Subcutaneous adipose tissue (tissue), 4 donors: ENCODE data around the gene SLC22A17. TPM values are rescaled to one million over a fixed set of nuclear protein-coding genes. Genes with fewer than 3 reads are reported as not detected.

Source experiments
- total RNA-seq, 4 donors: library from RNA; depleted of rRNA; stranded (reverse); fragments of >200 nt; gene quantifications; one replicate each; pipeline ENCODE4 v1.1.0, GENCODE V29; 2016
- TF ChIP-seq, protein P1 (sequence below): fragments of 450-650 bp; IDR thresholded peaks from one replicate; pipeline ENCODE4 v1.5.1; 2016; ENCODE audit warnings: low read depth, mild to moderate bottlenecking, control low read depth, antibody characterized with exemption, moderate library complexity

SLC22A17 gene
- 1 to 10 TPM; 1.8 to 5.5 (median 4.2) TPM for total RNA-seq

DNA sequence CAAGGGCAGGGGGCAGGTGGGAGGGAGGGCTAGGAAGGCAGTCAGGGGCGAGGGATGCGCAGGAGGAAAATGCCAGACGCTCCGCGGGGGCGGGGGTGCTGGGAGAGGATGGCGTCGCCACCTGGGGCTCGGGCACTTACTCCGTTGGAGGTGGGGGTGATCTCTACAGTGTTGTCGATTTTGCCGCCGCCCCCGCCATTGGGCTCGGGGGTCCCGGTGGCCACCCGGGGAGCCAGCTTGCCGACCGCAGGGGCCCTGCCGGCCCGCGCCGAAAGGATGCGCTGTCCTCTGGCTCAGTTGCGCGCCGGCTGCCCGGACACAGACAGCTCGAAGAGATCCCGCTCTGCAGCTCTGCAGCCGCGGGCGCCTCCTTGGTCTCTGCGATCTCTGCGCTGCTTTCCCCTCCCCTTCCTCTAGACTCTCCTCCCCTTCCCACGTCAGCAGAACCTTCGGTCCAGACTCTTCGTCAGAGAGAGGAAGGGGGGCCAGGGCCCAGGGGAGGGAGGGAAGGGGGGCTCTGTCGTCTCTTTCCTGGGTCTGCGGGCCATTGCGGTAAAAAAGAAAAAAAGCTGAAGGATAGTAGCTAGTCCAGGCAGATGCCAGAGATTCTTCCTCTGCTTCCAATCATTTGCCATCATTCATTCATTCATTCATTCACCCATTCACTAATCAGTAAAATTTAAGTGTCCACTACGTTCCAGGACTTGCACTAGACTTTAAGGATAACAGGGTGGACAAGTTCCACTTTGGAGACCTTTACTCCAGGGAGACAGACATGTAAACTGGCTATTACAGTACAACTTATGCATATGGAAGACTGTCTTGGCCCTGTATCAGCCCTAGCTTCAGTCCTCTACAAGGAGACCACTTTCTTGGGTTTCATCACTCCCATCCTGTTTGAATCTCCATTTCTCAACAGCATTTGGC is at the start of gene SLC22A17:
SLC22A17 (minus strand) TSS at position 382 of the 927 bp plus-strand sequence.
- TF ChIP-seq, protein P1, sequence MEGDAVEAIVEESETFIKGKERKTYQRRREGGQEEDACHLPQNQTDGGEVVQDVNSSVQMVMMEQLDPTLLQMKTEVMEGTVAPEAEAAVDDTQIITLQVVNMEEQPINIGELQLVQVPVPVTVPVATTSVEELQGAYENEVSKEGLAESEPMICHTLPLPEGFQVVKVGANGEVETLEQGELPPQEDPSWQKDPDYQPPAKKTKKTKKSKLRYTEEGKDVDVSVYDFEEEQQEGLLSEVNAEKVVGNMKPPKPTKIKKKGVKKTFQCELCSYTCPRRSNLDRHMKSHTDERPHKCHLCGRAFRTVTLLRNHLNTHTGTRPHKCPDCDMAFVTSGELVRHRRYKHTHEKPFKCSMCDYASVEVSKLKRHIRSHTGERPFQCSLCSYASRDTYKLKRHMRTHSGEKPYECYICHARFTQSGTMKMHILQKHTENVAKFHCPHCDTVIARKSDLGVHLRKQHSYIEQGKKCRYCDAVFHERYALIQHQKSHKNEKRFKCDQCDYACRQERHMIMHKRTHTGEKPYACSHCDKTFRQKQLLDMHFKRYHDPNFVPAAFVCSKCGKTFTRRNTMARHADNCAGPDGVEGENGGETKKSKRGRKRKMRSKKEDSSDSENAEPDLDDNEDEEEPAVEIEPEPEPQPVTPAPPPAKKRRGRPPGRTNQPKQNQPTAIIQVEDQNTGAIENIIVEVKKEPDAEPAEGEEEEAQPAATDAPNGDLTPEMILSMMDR: no peak

DNA sequence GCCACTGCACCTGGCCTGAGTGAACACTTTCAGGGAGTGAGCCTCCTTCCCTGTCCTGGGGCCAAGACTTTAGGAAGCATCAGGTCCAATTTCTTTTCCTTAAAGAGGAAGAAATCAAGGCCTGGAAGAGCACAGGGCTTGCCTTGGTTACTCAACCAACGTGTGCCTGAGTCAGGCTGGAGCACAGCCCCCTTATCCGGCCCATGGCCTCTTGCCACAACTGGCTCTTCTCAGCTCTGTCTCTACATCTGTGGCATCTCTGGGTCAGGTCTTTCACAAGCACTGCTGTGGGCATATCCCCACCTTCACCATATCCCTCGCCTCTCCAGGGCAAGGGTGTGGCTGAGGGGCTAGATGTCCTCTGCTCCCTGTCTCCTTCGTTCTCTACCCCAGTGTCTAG is 48.6 kb upstream of the SLC22A17 start:
- TF ChIP-seq, protein P1: no peak

DNA sequence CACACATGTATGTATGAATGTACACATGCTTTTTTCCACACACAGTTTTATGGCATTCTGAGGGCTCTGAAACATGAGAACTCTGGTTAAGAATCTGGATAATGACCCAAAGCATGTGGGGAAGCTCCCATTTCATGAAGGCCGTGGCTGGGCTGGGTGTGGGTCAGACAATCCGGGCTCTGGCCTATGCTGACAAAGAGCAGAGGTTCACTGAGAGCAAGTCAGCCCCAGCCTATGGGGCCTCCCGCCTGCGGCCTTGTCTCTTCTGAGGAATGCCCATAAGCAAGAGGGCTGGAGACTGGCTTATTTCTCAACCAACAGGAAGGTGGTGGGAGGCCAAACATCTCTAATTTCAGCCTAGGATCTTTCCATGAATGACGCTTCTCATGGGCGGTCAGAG is 46.9 kb upstream of the SLC22A17 start:
- TF ChIP-seq, protein P1: no peak

DNA sequence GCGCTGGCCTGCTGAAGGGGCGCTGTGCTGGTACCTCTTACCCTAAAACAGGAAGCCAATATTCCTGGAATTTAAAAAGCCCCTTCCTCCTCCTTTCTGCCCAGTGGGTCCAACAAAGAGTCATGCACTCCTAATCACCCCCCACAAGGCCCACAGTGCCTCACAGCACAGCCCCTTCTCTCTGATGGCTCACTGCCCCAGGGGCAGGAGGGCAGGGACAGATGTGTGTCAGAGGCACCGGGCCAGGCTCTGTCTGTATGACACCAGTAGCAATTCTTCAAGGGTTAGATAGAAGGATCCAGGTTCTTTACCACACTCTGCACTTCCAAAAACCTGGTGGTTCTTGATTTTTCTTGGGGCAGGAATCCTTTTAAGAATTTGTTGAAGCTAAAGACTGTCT is 46.4 kb upstream of the SLC22A17 start:
- TF ChIP-seq, protein P1: no peak

DNA sequence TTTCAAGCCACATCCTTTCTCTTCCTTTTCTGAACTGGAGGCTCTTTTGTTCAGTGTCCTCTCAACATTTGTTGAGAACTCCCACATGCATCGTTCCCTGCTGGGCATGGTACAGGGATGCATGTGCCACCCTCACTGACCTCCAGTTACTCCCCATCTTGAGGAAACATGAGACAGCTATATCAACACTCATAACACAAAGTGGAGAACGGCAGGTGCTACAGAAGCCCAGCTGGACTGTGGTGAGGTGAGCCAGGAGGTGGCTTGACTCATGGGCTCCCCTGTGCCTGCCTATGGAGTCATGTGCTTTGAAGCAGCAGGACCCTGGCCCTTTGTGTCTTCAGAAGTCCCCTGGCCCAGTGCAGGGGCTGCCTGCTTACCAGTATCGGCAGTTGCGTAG is 45.7 kb upstream of the SLC22A17 start:
- TF ChIP-seq, protein P1: no peak

DNA sequence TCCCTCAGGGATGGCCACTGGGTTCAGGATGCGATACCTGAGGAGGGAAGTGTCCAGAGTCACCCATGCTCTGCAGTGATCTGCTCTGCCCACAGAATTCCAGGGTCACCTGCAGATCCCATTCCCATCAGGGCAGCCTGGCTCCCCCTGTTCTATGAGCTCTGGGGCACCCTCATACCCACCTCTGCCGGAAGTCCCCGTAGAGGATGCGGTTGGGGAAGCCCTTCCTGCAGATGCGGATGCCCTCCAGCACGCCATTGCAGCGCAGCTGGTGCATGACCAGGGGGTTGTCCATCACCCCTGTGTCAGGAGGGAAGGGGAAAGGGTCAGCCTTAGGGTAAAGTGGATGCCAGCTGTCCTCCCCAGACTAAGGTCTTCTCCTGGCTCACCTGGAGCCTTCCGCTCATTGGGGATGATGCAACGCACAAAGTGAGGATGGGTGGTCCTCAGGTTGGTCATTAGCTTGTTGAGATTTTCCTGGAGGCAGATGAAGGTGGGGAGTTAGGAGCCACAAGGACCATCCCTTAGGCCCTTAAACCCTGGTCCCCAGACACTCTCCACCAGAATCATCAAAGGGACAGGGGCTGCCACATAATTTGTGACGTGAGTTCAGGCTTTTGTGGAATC is 44.2 kb upstream of the SLC22A17 start:
- TF ChIP-seq, protein P1: no peak

DNA sequence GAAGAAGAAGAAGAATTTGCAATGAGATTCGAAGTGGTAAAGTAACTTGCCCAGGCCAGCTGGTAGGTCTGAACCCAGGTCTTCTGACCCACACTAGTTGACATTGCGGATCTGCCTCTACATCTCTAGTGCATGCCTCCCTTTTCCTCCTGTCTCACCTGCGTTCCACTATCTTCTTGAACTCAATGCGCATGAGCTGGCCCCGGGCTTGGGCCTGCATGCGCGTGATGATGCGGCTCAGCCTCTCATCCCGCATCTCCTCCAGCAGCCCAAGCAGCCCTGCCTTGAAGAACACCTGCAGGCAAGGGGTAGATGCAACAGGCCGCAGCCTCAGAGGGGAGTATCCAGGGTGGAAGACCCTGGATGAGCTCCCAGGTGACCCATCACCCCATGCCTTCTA is 43.4 kb upstream of the SLC22A17 start:
- TF ChIP-seq, protein P1: no peak
